PFSK-1 (cell line): ENCODE measurements around the gene PDK2.

ENCODE experiments used
- FOXP2 ChIP-seq: optimal IDR thresholded peaks from 2 replicates; pipeline ENCODE3; 2011; ENCODE audit warnings: borderline replicate concordance, control low read depth, inconsistent platforms; ENCODE audit not compliant: insufficient read depth; ENCODE audit errors: extremely low read length, extremely low read depth
- POLR2AphosphoS5 ChIP-seq: IDR thresholded peaks from 2 replicates; pipeline ENCODE4 v1.6.1; 2012; ENCODE audit warnings: low read depth, mild to moderate bottlenecking, control low read depth, low read length, moderate library complexity
- SIN3A ChIP-seq: IDR thresholded peaks from 2 replicates; pipeline ENCODE4 v1.6.1; 2012; ENCODE audit warnings: mild to moderate bottlenecking, low read length, moderate library complexity, borderline replicate concordance; ENCODE audit not compliant: insufficient read depth
- TAF1 ChIP-seq: IDR thresholded peaks from 2 replicates; pipeline ENCODE4 v1.6.1; 2012; ENCODE audit warnings: low read length, control low read depth, borderline replicate concordance; ENCODE audit not compliant: insufficient read depth
- TF ChIP-seq, protein P1 (sequence below), 2 experiments: IDR thresholded peaks; 2 replicates each; pipeline versions ENCODE4 v1.6.1 to v1.8.0; 2011 to 2012; ENCODE audit warnings: low read depth in 2 of 2, low read length in 2 of 2, control low read depth in 1 of 2, inconsistent platforms in 1 of 2, mild to moderate bottlenecking in 1 of 2, moderate library complexity in 1 of 2; ENCODE audit not compliant: insufficient read depth in 1 of 2

DNA sequence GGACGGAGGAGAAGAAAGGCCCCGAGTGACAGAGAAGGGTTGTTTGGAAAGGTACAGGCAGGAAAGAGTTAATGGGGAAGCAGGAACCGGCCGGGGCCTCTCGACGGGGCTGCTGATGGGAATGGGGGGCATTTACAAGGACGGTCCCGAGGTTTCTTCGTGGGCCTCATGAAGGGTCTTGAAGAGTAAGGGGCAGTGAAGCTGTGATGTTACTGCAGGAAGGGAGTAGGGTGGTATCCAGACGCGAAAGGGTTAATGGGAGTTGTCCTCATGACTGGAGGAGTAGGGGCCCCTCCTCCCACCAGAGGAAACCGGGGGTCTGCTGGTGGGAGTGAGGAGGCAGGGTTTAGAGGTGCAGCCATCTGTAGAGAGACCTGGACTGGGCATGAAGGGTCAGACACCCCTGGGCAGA lies 481 bp downstream of the PDK2 start:
- TF ChIP-seq POLR2AphosphoS5 (no peak), SIN3A (no peak), TAF1 (no peak), FOXP2 (no peak)
- TF ChIP-seq, protein P1, sequence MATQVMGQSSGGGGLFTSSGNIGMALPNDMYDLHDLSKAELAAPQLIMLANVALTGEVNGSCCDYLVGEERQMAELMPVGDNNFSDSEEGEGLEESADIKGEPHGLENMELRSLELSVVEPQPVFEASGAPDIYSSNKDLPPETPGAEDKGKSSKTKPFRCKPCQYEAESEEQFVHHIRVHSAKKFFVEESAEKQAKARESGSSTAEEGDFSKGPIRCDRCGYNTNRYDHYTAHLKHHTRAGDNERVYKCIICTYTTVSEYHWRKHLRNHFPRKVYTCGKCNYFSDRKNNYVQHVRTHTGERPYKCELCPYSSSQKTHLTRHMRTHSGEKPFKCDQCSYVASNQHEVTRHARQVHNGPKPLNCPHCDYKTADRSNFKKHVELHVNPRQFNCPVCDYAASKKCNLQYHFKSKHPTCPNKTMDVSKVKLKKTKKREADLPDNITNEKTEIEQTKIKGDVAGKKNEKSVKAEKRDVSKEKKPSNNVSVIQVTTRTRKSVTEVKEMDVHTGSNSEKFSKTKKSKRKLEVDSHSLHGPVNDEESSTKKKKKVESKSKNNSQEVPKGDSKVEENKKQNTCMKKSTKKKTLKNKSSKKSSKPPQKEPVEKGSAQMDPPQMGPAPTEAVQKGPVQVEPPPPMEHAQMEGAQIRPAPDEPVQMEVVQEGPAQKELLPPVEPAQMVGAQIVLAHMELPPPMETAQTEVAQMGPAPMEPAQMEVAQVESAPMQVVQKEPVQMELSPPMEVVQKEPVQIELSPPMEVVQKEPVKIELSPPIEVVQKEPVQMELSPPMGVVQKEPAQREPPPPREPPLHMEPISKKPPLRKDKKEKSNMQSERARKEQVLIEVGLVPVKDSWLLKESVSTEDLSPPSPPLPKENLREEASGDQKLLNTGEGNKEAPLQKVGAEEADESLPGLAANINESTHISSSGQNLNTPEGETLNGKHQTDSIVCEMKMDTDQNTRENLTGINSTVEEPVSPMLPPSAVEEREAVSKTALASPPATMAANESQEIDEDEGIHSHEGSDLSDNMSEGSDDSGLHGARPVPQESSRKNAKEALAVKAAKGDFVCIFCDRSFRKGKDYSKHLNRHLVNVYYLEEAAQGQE (IDR thresholded peaks at IDR 0.05; ENCODE audit: insufficient read depth in 1 of 2, low read depth in 2 of 2, low read length in 2 of 2), result no peak
